Left forelimb (tissue), 1 donor: ENCODE measurements around the gene BEAN1.
A peak's percentile ranks its signal among the peaks of the same experiment; 100 is the strongest.
"Not testable (repeated sequence)": the region's sequence is repeated elsewhere in the genome, so short reads cannot be mapped to it uniquely, and the experiment has no call there.

Source experiments
- DNase-seq: peaks from one replicate; pipeline ENCODE4 v3.0.0-alpha.2; 2018; ENCODE audit warnings: low spot score

BEAN1 gene

DNA sequence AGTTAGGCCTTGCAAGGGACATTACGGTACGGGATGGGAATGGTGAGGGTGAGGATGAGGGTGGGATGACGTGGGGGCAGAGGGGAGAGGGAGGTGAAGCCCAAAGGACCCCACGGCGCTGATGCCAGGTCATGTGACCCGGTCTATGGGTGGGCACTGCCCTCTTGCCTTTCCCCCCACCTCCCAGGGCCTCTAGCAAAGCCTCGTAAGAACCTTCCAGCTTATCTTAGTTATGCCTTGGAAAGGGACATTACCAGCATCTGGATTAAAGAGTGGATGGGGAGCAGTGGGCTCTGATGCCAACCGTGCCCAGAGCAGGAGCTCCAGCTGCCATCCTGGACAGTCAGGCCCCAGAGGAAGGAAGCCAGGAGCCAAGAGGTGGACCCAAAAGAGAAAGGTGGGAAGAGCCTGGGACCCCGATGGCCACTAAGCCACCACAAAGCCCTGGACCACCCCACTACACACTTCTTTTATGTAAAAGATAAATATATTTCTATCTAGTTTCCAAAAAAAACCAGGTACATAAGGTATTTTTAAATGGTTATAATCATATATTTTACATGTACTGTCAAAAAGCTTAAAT, 81.9 kb downstream of the BEAN1 start:
- peak; percentile 23 for DNase-seq

DNA sequence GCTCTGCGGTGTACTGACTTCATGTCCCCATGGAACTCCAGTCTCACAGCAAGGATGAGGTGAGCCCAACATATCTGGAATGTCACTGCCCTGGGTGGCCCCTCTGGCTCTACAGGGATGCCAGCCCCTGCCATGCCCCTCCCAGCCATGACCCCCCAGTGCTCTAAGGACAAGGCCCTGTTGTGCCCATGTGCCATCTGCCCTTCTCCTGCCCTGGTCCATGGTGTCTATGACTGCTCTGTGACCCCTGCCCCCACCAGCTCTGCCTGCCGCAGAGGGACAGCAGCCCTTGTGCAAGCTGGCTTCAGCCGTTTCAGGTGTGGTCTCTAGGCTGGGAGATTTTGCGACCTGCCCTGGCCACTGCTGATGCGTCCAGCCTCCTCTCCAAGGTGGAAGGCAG, 82.5 kb downstream of the BEAN1 start:
- peak; percentile 25 for DNase-seq

DNA sequence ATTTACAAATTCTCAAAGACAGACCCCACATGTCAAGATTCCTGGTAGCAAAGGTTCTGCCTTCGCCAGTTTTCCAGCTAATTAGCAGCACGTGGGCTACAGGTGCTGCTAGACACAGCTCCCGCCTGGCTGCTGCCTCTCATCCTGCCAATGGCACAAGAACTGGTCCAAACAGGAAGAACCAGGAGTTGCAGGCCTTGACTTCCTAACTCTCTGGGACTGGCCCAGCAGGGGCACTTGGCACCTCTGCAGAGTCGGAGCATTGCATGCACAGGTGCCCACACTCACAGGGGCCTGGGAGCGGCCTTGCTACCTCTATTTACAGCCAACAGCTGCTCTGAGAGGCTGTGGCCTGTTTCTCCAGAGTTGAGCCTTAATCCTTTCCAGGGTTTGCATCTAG, 83.2 kb downstream of the BEAN1 start:
- peak; percentile 28 for DNase-seq

DNA sequence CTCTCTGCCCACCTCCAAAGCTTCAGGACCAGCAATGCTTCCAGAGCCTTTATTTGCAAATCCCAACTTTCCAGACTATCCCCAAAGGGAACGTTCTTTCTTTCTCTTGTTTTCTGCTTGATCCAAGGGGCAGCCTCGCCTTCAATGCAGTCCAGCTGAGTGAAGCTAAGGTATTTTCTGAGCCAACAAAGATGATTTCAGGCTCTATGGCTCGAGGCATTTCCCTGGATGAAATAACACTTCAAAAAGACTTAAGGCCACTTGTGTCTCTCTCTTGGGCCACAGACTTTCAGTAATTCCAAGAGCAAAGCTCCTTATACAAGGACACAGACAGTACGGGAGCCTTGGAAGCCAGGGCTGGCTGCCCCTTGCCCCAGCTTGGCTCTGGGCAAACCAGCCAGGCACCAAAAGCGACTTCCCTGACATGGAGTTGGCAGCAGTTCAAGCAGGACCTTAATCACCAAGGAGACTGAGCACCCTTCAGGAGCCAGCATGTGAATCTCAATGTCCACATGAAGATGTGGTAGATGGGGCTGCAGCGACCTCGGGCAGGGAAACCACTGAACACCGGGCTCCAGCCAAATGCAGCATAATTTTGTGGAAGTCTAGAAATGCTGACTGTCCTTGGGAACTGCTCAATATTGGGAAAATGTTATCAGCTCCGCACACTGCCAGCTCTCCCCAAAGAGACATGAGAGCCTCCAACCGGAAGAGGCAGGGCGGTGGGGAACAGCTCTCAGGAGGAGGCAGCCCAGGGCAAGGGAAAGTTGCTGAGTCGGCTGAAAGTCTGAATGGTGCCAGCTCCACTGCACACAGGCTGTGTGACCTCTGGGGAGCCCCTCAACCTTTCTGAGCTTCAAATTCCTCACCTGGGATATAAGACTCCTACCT, 83.9 kb downstream of the BEAN1 start:
- peak; percentile 49 for DNase-seq

DNA sequence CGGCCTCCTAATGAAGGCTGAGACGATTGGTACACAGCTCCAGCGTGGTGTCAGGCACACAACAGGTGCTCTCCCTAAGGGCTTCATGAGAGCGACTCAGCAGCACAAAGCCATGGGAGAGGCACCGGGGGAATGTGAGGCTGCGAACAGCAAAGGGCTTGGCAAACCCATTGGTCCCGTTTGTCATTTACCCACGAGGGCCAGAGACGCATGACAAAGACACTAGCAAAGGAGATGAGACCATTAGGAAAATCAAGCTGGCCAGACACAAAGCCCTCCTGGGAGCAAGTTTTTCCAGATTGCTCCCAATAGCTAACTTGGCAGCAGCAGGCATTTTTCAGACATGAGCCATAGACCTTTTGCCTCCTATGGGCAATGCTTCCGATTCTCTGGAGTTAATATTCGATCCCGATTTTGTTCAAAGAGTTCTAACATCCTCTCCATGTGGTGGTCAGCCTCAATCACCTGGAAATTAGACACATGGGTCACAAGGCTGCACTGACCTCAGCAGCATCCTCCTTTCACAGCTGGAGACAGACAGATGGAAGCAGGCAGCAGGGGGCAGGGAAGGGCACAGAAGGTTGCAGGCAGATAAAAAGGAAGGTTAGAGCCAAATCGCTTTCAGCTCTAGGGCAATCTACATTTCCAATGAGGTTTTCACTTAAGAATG, 84.6 kb downstream of the BEAN1 start:
- DNase-seq: peak; percentile 17

DNA sequence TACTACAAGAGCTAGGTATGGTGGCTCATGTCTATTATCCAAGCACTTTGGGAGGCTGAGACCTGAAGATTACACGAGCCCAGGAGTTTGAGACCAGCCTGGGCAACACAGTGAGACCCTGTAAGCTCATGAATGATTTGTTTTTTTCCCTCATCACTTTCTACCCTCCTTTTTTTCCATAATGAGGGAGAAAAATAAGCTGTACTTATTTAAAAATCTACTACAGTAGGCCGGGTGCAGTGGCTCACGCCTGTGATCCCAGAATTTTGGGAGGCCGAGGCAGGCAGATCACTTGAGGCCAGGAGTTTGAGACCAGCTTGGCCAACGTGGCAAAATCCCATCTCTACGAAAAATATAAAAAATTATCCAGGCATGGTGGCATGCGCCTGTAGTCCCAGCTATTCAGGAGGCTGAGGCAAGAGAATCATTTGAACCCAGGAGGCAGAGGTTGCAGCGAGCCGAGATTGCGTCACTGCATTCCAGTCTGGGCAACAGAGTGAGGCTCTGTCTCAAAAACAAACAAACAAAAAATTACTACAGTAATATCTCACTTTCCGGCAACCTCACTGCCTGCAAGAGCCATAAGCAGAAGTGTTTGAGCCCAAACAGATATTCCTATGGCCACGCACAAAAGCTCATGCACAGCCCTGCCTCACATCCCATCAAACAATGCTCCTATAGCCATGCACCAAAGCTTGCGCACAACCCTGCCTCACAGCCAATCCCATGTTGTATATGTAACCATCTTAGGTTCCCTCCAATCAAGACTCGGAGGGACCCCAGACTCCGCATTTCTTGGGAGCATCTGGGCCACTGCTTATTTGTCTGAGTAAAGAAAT, 85.4 kb downstream of the BEAN1 start:
- peak; percentile 31 for DNase-seq

DNA sequence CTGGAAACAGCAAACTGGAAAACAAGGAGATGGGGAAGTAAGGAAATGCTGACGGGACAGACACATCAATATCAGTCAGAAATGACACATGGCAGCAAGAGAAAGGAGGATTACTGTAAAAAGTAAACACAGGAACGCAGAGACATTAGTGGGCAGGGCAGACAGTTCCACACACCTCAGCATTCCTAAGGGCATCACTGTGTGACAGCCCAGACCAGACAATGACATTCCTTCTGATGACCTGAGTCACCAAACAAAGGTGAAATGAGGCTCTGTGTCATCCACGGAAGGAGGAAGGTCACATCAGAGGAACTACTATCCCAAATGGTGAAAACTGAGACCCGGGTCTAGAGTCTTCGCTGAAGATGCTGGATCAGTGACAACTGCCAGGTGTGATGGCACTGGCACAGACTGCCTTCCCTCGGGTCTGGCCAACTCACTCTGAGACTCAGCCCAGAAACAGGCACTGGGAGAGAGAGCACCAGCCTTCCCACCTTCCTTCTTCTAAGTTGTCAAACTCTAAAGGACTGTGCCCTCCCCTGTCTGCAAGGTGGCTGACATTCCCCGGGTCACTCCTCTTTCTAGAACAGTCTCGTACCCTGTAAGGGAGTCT, 86.1 kb downstream of the BEAN1 start:
- peak; percentile 28 for DNase-seq

DNA sequence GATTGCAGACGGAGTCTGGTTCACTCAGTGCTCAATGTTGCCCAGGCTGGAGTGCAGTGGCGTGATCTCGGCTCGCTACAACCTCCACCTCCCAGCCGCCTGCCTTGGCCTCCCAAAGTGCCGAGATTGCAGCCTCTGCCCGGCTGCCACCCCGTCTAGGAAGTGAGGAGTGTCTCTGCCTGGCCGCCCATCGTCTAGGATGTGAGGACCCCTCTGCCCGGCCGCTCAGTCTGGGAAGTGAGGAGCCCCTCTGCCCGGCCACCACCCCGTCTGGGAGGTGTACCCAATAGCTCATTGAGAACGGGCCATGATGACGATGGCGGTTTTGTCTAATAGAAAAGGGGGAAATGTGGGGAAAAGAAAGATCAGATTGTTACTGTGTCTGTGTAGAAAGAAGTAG, 87.3 kb downstream of the BEAN1 start:
- DNase-seq: not testable (repeated sequence)

DNA sequence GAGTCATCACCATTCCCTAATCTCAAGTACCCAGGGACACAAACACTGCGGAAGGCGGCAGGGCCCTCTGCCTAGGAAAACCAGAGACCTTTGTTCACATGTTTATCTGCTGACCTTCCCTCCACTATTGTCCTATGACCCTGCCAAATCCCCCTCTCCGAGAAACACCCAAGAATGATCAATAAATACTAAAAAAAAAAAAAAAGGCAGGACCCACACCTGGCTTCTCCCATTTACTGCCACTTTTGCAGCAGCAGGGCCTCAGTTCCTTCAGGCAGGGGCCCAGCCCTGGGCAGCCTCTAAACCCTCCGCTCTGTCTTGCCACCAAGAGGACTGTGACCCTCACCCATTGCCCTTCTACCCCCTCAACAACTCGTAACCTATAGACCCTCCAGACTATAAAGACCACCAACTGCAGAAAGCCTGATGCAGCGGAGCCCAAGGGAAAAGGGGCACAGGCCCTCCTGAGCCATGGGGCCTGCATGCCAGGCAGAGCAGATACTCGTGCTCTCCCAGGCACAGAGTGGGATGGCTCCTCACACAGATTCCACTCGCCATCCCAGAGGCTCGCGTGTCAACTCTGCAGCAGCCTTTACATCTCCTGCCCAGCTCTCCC, 88.0 kb downstream of the BEAN1 start:
- peak; percentile 50 for DNase-seq

DNA sequence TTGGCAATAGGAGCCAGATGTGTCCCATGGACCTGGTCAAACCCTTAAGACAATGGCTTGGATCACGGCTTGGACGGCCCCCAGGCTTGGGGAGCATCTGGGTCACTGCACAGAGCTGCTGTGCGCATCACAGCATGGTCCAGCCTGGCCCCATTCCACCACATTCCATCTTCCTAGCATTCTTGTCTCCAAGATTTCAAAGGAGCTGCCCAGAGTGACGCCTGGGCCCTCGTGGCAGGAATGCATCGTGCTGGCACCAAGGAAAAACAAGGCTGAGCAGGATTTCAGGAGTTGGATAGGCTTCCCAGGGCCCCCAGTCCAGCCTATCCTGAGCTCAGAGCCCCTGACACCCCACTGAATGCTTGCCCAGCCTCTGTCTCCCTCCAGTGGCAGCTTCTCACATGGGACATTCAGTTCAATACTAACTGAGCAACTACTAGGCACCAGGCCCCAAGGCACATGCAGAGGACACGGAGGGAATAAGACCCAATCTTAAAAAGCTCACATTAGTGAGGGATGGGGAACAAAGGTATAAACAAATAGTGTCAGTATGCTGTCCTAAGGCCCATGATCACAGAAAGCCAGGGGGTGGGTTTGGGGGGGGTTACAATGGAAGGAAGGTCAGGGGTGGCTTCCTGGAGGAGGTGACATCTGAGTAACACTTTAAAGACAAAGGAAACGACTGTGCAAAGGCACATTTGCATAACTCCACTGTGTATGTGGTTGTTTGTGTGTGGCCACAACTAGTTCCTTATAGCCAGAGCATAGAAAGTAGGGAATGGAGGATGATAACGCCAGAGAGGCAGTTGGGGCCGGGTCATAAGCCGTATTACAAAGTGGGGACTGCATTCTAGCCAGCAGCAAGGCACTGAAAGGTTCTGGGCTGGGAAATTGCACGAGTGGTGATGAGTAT, 88.8 kb downstream of the BEAN1 start:
- DNase-seq: peak; percentile 55

DNA sequence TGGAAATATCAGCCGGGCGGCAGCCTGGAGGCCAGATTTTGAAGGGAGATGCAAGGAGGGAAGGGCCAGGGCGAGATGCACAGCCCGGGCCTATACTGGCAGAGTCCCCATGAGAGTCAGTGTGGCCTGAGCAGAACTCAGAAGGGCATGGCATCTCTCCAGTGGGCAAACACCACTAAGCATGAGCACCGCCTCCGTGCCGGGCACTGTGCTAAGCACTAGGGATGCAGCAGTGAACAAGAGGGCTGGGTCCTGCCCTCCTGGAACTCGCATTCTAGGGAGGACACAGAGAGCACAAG, 89.4 kb downstream of the BEAN1 start:
- no peak for DNase-seq

DNA sequence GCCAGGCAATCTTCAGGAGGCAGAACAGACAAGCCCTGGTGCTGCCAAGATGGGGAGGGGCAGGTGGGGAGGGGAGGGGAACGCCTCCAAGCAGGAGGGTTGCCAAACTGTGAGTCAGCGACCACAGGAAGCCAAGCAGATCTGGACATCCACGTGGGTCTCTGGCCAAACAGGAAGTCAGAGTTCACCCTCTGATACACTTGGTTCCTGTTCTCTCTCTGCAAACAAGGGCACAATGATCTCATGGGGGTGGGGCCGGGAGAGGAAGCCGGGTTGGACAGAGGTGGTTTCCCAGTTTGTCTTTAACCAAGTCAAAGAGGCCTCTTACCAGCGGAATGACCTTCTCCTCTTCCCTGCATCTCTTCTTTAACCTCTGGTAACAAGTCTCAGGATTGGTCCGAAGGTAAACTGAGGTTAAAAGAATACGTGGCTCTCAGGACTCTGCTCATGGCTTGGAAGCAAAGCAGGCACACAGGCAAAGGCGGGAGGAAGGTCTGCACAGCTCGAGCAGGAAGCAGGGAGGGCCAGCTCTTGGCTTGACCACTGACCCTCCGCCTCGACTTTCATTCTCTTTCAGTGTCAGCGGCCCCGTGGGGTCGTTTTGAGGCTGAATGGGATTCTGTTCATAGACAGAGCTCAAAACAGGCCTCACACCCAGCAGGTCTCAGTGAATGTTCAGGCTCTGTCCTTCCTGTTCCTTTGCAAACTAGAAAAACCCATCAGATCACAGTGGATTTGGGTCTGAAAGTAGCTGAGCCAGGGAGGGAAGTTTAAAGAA, 89.9 kb downstream of the BEAN1 start:
- DNase-seq: peak; percentile 94

DNA sequence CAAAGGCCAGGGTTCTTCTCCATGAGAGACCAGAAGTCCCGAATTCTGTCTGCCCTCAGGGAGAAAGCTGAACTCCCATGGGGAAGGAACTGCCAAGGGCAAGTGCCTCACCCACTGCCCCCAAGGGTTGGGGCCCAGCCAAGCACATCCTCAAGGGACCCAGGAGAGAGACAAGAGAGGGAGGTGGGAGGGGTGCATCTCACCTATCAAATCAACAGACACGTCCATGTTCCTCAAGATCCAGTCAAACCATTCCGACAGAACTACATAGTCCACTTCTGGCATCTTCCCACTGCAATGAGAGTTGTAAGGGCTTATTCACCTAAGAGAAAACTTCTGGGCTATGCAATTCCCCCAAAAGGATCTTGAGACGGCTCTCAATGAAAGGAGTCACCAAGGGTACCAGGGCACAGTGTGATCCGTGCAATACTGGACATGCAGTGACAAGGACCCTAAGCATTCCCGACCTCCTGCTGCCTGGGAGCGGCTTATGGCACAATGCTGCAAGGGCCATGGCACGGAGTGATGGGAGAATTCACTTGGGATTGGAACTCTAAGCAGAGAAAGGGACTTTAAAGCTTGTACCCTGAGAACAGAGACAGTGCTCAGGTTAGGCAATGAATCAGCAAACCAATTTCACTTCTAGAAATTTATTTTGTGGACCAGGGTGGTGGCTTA, 90.6 kb downstream of the BEAN1 start:
- DNase-seq: peak; percentile 54

DNA sequence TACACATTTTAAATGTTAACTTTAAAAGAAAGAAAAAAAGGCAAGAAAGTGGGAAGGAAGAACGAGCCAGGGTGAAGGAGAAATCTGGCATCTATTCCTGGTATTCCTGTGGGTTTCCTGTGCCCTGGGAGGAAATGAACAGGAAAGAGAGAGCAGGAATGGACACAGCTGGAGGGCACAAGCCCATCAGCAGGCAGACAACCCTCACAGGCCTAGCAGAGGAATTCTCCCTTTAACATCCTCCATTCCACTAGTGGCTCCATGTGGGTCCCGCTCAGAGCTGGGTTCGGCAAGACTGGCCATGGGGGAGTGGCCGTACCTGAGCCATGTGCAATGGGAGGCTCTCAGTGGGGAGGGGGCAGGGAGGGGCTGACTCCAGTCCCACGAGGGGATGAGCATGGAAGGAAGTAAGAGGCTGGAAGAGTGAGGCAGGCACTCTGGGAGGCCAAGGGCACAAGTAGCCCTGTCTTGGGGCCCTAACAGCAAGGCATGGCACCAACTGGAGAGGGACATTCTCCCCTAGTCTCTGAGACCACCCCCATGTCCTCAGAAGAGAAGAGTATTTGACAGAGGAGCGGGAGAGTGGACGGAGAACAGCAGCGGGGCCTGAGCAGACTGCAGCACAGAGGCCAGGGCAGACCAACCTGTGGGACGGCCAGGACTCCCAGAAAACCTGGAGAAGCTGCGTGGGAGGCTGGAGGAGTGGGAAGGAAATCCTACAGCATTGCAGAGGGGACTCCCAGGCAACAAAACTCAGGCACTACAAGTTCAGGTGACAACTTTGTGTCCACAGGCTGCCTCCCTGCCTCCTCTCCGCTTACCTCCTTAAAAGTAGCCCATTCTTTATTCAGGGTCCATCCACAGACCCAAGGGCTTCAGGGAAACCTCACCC, 92.6 kb downstream of the BEAN1 start:
- peak; percentile 58 for DNase-seq

DNA sequence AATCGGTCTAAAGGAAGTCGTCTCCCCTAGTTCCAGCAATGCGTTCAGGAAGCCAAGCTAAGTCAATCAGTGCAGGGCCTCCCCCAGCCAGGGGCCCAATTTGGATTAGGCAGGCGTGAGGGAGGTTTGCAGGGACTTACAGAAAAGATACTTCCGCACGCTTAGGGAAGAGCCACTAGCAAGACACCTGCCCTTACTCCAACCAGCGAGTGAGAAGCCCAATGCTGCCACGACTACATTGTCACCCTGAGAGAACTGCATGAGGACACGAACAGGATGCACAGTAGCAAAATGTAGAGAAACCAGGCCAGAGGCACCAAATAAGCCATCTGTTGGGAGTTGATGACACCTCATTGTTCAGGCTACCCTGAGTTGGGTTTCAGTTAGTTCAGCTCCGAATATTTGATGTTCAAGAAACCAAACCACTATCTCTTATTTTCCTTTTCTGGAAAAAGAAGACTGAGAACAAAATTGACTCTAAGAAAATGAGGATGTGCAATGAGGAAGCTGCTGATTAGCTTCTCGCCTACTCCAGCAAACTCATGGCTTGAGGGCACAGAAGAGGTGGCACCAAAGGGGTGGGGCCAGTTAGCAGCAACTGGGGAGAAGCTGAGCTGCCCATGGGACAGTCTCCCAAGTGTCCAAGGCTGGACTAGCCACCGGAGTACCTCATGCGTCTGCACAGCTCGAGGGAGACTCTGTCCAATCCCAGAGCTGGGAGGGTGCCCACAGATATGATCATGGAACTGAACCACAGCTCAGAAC, 93.5 kb downstream of the BEAN1 start:
- peak; percentile 56 for DNase-seq

DNA sequence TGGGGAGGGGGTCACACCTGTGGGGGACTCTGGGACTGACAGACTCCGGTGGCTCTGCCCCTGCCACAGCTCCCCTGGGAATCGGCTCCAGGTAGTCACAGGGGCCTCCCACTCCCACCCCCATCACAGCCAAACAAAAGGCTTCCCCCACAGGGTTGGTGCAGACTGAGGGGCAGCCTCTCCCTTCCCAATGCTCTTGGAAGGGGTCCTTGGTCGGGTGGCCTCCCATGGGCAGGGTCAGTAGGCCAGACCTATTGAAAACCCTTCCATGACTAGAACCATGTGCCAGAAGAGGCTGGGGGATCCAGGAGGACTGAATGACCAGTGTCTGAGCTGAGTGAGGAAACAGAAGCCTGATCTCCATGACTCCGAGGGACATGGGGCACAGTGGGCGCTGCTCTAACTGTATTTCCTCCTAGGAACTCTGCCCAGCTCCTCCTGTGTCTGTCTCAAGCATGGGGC, 94.2 kb downstream of the BEAN1 start:
- peak; percentile 60 for DNase-seq
